AG20443 (cell line): ENCODE results near the gene CRY2.
A peak's percentile ranks its signal among the peaks of the same experiment; 100 is the strongest.

Source experiments
- DNase-seq: peaks from one replicate; pipeline ENCODE4 v3.0.0; 2012; ENCODE audit warnings: low spot score, mixed read lengths

Gene CRY2

DNA sequence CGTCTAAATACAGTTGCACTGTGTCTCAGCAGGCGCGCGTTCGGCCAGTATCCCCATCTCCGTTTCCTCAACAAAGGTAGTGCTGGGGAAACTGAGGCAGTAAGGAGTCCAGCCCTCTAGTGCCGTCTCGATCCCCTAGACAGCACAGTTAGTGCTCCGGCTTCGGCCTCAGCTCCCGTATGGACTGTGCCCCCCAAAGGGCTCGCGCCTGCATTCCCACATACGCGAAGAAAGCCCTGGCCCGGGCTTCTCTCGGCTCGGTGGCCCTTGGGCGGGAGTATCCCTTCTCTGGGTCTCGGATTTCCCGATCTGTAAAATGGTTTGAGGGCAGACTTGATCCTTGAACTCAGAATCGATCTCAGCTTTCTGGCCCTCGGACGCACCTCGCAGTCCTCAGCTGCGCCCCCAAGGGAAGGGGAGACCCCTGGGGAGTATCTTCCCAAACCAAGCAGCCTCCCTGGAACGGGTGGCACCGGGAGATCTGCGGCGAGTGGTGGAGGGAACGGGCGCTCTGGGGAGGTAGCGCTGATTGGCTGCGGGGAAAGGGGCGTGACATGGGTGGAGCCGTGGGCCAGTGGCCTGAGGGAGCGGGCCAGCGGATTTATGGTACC is 71.2 kb downstream of the CRY2 start:
- peak; percentile 93 for DNase-seq

DNA sequence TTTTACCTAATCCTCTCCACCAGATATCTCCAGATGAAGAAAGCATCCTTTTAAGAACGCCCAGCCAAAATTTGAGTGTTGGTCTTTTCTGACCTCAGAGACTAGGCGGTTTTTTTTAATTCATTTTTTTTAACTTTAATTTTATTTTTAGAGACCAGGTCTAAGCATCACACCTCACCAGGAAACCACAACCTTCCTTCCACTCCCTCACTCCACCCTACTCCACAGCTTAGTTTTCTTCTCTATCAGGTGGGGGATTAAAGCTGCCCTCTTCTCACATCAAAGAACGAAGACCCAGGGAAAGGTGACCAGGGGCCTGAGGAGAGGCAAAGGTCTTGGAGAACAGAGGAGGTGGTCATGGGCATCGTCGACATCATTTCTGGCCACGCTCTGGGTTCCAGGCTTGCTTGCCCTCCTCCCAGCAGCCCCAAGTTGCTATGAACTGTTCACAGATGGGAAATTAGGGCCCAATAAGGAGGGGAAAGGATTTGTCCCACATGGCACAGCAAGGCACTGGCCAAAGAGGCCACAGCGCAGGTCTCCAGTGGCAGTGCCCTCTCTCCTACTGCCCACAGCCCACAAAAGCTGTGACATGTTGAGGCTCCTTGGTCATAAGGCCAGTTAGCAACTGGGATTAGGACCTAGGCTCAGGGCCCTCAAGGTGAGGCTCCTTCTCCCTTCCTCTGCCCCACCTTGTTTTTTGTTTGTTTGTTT is 71.8 kb downstream of the CRY2 start:
- no peak for DNase-seq

DNA sequence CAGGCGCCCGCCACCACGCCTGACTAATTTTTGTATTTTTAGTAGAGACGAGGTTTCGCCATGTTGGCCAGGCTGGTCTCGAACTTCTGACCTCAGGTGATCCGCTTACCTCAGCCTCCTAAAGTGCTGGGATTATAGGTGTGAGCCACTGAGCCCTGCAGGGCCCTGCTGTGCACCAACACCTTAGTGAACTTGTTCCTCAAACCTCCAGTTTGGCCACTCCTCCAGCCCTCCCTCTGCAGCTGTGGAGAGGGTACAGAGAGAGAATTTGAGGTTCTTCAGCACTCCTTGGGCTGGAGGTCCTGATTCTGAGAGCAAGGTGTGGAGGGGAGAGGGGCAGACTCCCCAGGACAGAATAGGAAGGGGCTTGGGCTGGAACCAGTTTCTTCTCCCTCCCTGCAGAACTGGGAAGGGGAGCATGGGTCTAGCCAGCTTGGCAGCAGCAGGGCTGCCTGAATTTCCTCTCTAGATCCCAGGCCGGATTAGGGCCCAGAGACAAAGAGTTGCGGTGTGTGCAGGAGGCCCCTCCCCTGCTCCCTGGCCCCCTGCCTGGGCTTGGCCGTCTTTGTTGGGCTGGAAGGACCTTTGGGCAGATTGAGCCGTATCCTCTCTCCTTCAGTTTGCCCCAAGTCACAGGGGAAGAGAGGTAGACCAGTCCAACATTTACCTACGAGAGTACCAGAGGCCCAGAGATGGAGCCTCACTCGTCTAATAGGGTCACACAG is 72.7 kb downstream of the CRY2 start:
- no peak for DNase-seq

DNA sequence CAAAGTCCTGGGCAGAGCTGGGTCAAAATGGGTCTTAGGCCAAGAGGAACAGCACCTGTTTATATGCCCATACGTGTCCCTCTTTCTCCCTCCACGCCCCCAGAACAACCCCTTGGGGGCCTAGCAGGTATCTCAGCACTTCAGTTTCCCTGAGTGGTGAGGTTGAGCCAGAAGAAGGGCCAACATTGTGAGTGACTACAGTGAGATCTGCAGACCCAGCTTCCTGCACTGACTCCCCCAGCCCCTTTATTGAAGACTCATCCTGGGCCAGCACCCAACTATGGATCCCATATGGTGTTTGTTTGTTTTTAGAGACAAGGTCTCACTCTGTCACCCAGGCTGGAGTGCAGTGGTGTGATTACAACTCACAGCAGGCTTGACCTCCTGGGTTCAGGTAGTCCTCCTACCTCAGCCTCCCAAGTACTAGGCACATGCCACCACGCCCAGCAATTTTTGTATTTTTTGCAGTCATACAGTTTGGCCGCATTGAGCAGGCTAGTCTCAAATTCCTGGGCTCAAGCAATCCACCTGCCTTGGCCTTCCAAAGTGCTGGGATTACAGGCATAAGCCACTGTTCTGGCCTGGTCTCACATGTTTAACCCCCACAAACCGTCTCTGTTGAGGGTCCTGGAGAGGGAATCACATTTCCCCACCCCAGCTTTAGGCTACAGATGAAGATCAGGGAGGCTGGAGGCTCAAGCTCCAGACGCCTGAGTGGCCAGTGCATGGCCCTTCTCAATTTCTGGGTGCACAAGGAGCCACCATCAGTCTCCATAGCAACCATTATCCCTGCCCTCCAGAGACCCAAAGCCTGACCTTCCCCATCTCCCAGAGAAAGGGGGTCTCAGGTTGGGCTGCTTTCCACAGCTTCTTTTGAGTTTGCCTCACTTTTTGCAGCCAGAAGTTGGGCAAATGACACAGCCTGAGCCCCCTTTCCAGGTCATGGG is 73.5 kb downstream of the CRY2 start:
- no peak for DNase-seq

DNA sequence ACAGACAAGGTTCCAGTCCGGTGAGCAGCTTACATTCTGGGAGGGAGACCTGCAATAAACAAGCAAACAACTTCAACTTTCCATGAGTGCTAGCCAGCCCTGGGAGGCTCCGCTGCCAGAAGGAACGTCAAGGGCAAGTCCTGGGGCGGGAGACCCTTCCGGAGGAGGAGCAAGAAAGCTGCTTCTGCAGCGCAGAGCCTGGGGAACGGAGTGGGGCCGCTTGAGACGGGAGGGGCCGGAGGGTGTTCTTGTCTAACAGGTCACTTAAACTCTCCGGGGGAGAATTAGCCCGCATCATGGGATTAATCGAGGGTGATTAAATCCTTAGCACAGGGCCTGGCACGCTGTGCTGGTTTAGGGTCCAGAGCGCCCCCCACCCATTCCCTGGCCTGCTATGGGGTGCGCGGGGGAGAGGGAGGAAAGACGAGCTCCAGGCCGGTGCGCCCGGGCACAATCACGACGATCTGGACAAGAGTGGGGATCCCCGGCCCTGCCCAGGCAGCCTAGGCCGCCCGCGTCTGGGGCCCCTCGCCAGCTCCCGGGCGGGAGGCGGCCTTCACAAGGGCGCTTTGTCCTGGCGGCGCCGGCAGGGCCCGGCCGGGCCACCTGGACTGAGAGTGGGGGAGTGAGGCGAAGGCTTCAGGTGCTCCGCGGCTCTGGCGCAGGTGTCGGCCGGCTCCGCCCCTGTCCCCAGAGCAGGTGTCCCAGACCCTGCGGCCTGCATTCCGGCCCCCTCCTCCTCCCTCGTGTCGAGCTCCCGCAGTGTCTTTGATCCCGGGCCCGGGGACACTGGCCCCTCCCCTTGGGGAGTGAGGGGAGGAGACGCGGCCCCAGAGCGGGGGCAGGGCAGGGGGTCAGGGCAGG is 74.5 kb downstream of the CRY2 start:
- DNase-seq: no peak

DNA sequence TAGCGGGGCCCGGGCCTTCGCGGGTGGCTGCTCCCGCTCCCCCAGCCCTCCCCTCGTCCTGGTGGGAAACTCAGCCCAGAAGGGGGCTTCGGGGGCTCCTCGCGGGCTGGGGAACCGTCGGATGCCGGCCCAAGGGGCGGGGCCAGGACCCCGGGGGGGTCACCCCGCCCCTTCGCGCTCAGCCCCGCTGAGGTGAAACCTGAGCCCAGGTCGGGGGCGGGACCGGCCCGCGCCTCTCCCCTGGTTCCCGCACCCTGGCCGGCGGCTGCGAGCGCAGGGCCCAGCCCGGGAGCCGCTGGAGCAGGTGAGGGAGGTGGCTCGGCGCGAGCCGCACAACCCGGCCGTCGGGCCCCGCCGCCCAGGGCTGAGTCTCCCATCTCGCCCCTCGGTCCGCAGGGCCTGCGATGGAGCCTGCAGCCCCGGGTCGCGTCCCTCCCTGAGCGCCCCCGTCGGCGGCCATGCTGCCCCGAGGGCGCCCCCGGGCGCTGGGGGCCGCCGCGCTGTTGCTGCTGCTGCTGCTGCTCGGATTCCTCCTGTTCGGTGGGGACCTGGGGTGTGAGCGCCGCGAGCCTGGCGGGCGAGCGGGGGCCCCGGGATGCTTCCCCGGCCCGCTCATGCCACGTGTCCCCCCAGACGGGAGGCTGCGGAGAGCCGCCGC is 75.3 kb downstream of the CRY2 start, which contains the start of gene LARGE2:
Gene LARGE2 (plus strand): TSS at position 232 of the 658 bp plus-strand sequence. CDS start 227 bp downstream, at position 459.
- no peak for DNase-seq

DNA sequence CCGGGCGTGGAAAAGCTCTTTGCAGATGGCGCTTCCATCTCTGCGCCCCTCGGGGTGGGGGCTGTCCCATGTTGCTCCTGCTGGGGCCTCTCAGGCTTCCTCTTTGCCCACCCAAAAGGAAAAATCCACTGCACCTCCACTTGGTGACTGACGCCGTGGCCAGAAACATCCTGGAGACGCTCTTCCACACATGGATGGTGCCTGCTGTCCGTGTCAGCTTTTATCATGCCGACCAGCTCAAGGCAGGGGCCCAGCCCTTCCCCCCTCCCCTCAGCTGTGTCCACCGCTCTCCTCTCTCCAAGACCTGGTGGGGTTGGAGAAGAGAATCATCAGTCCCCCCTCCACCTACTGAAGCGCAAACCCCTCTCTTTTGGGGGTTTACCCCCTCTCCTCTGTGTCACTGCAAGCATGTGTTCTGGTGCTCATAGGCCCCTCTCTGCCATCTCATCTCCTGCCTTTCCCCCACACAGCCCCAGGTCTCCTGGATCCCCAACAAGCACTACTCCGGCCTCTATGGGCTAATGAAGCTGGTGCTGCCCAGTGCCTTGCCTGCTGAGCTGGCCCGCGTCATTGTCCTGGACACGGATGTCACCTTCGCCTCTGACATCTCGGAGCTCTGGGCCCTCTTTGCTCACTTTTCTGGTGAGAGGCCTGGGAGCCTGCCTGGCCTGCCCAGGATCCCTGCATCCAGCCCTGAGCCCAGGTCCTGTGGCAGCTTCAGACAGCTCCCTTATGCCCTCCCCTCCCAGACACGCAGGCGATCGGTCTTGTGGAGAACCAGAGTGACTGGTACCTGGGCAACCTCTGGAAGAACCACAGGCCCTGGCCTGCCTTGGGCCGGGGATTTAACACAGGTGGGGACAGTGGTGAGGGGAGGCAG is 77.0 kb downstream of the CRY2 start:
- DNase-seq: no peak

DNA sequence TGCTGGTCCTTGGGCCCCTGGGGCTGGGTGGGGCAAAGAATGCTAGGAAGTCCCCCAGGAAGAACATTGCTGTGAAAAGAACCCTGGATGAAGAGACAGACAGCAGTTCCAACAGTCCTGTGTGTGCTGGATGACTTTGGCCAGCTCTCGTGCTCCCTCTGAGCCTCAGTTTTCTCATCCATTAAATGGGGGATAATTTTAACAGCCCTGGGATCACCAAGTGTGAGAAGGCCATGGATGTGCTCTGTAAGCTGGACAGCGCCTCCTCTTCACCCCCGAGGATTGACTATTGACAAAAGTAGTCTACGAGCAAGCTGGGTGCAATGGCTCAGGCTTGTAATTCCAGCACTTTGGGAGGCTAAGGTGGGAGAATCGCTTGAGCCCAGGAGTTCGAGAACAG is 77.7 kb downstream of the CRY2 start:
- DNase-seq: no peak

DNA sequence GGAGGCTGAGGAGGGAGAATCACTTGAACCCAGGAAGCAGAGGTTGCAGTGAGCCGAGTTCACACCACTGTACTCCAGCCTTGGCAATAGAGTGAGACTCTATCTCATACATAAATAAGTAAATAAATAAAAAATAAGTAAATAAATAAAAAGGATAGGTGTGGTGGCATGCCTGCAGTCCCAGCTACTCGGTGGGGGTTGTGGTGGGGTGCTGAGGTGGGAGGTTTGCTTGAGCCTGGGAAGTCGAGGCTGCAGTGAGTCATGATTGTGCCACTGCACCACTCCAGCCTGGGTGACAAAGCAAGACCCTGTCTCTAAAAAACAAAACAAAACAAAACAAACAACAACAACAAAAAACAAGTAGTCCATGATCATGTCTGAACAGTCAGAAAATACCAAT is 78.3 kb downstream of the CRY2 start:
- DNase-seq: no peak

DNA sequence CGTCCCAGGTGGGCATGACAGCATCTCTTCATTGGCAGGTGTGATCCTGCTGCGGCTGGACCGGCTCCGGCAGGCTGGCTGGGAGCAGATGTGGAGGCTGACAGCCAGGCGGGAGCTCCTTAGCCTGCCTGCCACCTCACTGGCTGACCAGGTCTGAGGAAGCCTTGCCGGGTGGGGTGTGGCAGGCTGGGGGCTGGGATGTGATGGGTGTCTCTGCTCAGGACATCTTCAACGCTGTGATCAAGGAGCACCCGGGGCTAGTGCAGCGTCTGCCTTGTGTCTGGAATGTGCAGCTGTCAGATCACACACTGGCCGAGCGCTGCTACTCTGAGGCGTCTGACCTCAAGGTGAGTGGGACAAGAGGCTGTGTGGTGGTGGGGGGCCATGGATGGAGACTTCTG is 78.7 kb downstream of the CRY2 start:
- no peak for DNase-seq

DNA sequence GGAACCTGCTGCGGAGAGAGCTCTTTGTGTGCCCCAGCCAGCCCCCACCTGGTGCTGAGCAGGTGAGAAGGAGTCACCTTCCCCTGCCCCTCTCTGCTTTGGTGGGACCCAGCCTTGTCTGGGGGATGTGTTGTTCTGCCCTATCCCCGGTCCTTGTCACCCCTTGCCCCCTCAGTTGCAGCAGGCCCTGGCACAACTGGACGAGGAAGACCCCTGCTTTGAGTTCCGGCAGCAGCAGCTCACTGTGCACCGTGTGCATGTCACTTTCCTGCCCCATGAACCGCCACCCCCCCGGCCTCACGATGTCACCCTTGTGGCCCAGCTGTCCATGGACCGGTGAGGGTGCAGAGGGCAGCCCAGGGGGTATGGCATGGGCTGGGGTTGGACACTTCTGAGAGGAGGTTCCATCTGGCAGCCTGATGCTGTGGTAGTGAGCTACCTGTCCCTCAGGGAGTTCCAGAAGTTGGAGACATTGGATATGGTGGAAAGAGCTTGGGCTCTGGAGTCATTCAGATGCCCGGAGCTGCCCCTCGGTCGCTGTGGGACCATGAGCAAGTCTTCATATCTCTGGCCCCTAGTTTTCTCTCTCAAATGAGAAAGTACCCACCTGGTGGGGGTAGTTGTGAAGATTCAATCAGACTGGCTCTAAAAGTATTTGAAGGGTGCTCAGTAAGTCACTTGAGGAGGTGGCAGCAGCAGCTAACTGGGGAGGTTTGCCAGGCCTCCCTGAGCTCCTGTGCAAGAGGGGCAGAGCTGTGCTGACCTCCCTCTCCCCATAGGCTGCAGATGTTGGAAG is 79.5 kb downstream of the CRY2 start:
- DNase-seq: no peak

DNA sequence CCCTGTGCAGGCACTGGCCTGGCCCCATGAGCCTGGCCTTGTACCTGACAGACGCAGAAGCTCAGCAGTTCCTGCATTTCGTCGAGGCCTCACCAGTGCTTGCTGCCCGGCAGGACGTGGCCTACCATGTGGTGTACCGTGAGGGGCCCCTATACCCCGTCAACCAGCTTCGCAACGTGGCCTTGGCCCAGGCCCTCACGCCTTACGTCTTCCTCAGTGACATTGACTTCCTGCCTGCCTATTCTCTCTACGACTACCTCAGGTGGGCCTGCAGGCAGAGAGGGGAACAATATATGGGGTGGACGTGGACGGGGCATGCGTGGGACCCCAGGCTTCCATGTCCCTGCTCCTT is 80.0 kb downstream of the CRY2 start:
- no peak for DNase-seq

DNA sequence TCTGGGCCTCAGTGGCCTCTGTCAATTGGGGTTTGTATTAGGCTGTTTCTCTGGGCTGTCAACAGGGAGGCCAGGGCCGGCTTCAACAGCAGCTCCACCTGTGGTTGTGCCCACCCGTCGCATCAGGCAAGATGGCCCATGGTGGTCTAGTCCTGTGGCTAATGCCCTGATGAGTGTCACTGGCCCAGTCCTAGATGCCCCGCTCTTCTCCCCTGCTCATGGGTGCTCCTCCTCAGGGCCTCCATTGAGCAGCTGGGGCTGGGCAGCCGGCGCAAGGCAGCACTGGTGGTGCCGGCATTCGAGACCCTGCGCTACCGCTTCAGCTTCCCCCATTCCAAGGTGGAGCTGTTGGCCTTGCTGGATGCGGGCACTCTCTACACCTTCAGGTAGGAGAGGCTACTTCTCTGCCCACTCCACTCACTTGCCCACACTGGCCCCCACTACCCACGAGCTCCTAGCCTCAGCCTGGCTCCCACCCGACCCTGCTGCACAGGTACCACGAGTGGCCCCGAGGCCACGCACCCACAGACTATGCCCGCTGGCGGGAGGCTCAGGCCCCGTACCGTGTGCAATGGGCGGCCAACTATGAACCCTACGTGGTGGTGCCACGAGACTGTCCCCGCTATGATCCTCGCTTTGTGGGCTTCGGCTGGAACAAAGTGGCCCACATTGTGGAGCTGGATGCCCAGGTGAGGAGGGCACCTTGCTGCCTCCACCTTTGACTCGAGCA is 80.6 kb downstream of the CRY2 start:
- DNase-seq: no peak

DNA sequence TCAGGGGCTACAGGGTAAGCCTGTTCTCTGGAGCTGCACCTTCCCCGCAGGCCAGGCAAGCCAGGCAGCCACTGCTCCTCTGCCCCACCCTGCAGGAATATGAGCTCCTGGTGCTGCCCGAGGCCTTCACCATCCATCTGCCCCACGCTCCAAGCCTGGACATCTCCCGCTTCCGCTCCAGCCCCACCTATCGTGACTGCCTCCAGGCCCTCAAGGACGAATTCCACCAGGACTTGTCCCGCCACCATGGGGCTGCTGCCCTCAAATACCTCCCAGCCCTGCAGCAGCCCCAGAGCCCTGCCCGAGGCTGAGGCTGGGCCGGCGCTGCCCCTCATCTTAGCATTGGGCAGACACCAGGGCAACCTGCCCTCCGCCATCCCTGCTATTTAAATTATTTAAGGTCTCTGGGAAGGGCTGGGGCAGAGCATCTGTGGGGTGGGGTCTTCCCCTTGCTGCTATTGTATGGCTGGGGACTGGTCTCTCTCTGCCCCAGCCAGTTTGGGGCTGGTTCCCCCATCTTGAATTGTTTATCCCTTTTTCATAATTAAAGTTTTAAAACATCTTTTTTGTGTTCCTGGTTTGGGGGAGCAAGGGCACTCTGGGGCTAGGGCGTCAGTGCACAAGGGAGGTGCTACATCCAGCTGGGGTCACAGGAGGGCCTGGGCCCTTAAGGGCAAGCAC is 81.4 kb downstream of the CRY2 start:
- no peak for DNase-seq

DNA sequence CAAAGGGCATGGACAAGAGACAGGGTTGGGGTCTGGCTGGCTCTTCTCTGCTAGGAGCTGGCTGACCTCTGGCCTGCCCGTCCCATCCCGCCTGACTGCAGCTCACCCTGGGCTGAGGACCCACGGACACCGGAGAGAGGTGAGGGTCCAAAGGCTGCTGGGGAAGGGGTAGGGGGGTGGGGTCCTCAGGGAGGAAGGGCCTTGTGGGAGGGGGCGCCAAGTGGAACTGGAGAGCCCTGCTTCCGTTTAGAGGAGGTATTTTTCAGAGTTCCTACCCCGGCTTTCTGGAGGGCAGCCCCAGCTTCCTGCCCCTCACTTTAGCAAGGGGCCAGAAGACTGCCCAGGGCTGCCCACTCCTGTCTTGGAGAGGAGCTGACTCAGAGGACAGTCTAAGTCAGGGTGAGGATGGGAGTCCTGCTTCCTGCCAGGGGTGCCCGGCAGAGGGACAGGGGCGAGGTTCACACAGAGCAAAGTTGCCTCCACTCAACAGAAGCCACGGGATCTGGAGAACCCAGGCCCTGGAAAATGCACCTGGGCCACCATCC is 82.3 kb downstream of the CRY2 start:
- peak; percentile 37 for DNase-seq

DNA sequence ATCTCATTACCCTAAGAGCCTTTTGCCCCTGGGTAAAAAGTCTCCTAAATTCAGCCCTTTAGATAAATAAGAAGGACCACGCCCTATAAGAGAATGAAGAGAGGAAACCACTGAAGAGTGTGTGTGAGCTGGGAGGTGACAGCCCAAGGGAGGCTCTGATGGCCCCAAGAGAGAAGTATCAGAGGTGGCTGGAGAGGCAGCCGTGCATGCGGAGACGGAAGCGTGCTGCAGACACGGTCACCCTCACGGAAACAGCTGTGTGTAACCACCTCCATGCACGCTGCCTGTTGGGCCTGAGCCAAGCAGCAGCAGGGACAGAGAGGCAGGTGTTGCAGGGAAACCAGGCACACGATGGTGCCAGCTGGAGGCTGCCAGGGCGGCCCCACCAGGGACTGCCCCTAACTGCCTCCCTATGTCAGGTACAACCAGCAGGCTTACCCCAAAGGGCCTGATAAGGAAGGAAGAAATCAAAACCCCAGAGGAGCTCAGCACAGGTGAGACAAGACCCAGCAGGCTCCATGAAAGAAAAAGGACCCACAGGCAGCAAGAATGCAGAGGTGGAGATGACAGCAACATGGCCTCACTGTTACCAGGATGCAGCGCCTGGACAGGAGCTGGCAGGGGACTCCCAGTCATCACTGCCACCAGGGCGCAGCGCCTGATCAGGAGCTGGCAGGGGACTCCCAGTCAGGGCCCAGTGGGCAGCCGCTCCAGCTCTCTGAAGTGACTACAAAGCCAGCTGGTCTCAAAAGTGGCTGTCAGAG is 82.9 kb downstream of the CRY2 start:
- no peak for DNase-seq
